K562 (cell line): ENCODE data around the gene C10orf90.

Experiments used
- CEBPB ChIP-seq: fragments of 450-650 bp; IDR thresholded peaks from 2 replicates; pipeline ENCODE4 v1.6.1; 2016; ENCODE audit warnings: missing genetic modification characterization, missing compliant biosample characterization
- POLR2AphosphoS2 ChIP-seq: IDR thresholded peaks from 2 replicates; pipeline ENCODE4 v1.6.1; 2012; ENCODE audit warnings: low read length, improper control_type of control experiment
- TF ChIP-seq, protein P1 (sequence below), 3 experiments: IDR thresholded peaks in 2 of 3; conservative IDR thresholded peaks in 1 of 3; 2 replicates each; pipeline ENCODE4 v1.5.1; 2011 to 2012; ENCODE audit warnings: low read length in 3 of 3, mild to moderate bottlenecking in 3 of 3, control low read depth in 2 of 3, improper control_type of control experiment in 1 of 3, inconsistent platforms in 1 of 3, low read depth in 1 of 3, mixed read lengths in 1 of 3, moderate library complexity in 1 of 3; ENCODE audit not compliant: insufficient read depth in 2 of 3

DNA sequence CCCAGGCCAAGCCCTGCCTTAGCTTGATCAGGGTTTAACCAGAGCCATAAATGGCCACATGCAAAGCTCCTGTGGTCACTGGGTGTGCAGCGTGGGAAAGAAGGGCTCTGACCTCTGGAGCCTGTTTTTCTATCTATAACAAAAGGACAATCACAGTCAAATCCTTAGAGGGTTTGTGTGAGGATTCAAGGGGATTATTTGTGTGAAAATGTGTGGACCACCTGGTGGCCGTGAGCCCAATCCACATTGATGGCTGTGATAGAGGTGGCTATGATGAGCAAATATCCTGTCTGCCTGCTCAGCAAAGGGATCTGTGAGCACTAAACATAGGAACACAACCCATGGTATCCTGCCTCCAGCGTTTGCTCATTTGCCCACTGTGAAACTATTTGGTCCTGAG lies 107.1 kb downstream of the C10orf90 start:
- no peak for TF ChIP-seq CEBPB (tag)
- no peak for TF ChIP-seq POLR2AphosphoS2
- TF ChIP-seq, protein P1, sequence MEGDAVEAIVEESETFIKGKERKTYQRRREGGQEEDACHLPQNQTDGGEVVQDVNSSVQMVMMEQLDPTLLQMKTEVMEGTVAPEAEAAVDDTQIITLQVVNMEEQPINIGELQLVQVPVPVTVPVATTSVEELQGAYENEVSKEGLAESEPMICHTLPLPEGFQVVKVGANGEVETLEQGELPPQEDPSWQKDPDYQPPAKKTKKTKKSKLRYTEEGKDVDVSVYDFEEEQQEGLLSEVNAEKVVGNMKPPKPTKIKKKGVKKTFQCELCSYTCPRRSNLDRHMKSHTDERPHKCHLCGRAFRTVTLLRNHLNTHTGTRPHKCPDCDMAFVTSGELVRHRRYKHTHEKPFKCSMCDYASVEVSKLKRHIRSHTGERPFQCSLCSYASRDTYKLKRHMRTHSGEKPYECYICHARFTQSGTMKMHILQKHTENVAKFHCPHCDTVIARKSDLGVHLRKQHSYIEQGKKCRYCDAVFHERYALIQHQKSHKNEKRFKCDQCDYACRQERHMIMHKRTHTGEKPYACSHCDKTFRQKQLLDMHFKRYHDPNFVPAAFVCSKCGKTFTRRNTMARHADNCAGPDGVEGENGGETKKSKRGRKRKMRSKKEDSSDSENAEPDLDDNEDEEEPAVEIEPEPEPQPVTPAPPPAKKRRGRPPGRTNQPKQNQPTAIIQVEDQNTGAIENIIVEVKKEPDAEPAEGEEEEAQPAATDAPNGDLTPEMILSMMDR (IDR thresholded peaks at IDR 0.05 in 2 of 3, conservative IDR thresholded peaks at IDR 0.05 in 1 of 3; ENCODE audit: insufficient read depth in 2 of 3, low read depth in 1 of 3, low read length in 3 of 3) = no peak
